Nephron (organoid): ENCODE results near the gene MOV10L1.

Source experiments
- H3K27ac Mint-ChIP-seq, 3 experiments: 2 replicates each; pipeline ENCODE4 v1.8.0; 2020; ENCODE audit warnings: mixed read lengths in 3 of 3, mild to moderate bottlenecking in 2 of 3, moderate library complexity in 1 of 3
- H3K27me3 Mint-ChIP-seq: 2 replicates; pipeline ENCODE4 v1.8.0; 2021; ENCODE audit warnings: low read depth, mild to moderate bottlenecking, moderate library complexity, mixed read lengths
- H3K36me3 Mint-ChIP-seq: 2 replicates; pipeline ENCODE4 v1.8.0; 2020; ENCODE audit warnings: low read depth, mixed read lengths
- H3K4me1 Mint-ChIP-seq: 2 replicates; pipeline ENCODE4 v1.8.0; 2020; ENCODE audit warnings: mixed read lengths
- H3K4me3 Mint-ChIP-seq, 3 experiments: 2 replicates each; pipeline ENCODE4 v1.8.0; 2020; ENCODE audit warnings: mild to moderate bottlenecking in 3 of 3, mixed read lengths in 3 of 3, moderate library complexity in 2 of 3
- H3K9me3 Mint-ChIP-seq: 2 replicates; pipeline ENCODE4 v1.8.0; 2020; ENCODE audit warnings: mixed read lengths
- TF ChIP-seq, protein P1 (sequence below), 3 experiments: fragments of 200-600 bp; sonication (generic); IDR thresholded peaks; one replicate each; pipeline ENCODE4 v1.5.0; 2021; ENCODE audit warnings: antibody characterized with exemption in 3 of 3; ENCODE audit not compliant: unreplicated experiment in 3 of 3

The MOV10L1 gene

GRCh38 chr22:50049299-50050195 lies 40.3 kb upstream of the MOV10L1 start:
- peaks cover 11% of the 10 kb centered on the region for H3K4me1 Mint-ChIP-seq
- TF ChIP-seq, protein P1, sequence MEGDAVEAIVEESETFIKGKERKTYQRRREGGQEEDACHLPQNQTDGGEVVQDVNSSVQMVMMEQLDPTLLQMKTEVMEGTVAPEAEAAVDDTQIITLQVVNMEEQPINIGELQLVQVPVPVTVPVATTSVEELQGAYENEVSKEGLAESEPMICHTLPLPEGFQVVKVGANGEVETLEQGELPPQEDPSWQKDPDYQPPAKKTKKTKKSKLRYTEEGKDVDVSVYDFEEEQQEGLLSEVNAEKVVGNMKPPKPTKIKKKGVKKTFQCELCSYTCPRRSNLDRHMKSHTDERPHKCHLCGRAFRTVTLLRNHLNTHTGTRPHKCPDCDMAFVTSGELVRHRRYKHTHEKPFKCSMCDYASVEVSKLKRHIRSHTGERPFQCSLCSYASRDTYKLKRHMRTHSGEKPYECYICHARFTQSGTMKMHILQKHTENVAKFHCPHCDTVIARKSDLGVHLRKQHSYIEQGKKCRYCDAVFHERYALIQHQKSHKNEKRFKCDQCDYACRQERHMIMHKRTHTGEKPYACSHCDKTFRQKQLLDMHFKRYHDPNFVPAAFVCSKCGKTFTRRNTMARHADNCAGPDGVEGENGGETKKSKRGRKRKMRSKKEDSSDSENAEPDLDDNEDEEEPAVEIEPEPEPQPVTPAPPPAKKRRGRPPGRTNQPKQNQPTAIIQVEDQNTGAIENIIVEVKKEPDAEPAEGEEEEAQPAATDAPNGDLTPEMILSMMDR (IDR thresholded peaks at IDR 0.05; ENCODE audit: unreplicated experiment in 3 of 3) = no peak

GRCh38 chr22:50051930-50052329 lies 37.9 kb upstream of the MOV10L1 start:
- Mint-ChIP-seq H3K4me1 (peaks cover 11% of the 10 kb centered on the region), H3K4me3 (no peak overlapping the region), H3K9me3 (peaks cover 21% of the 10 kb centered on the region), H3K36me3 (no peaks in the 10 kb centered on the region), H3K27me3 (peaks cover 21% of the 10 kb centered on the region), H3K27ac (no peak overlapping the region)
- TF ChIP-seq, protein P1 (IDR thresholded peaks at IDR 0.05; ENCODE audit: unreplicated experiment in 3 of 3) = no peak

More at GRCh38 chr22:50049299-50050195, 40.3 kb upstream of the MOV10L1 start:
- peaks cover 6% of the 10 kb centered on the region for H3K27me3 Mint-ChIP-seq
- peaks cover 18% of the 10 kb centered on the region for H3K9me3 Mint-ChIP-seq
- H3K27ac Mint-ChIP-seq = no peak overlapping the region
- no peak overlapping the region for H3K4me3 Mint-ChIP-seq
- H3K36me3 Mint-ChIP-seq = no peaks in the 10 kb centered on the region

DNA sequence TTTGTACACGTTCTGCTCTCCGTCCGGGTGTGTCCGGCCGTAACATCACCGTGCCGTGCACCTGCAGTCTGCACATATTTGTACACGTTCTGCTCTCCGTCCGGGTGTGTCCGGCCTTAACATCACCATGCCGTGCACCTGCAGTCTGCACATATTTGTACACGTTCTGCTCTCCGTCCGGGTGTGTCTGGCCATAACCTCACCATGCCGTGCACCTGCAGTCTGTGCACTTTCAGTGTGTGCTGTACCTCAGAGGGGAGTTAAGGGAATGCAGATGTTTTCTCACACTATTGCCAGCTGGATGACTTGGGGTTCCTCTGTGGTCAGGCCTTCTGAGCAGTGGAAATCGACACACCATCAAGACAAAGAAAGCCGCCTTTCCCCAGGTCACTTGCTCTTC lies 35.9 kb upstream of the MOV10L1 start:
- TF ChIP-seq, protein P1 (IDR thresholded peaks at IDR 0.05; ENCODE audit: unreplicated experiment in 3 of 3) = no peak
- Mint-ChIP-seq H3K27ac (no peak overlapping the region), H3K4me1 (peaks cover 3% of the 10 kb centered on the region), H3K27me3 (peaks cover 25% of the 10 kb centered on the region), H3K4me3 (no peak overlapping the region), H3K9me3 (peaks cover 21% of the 10 kb centered on the region), H3K36me3 (no peaks in the 10 kb centered on the region)

GRCh38 chr22:50056214-50056972 lies 33.4 kb upstream of the MOV10L1 start:
- H3K4me1 Mint-ChIP-seq = peaks cover 25% of the 10 kb centered on the region
- no peak overlapping the region for H3K27ac Mint-ChIP-seq
- peaks cover 21% of the 10 kb centered on the region for H3K9me3 Mint-ChIP-seq
- TF ChIP-seq, protein P1 (IDR thresholded peaks at IDR 0.05; ENCODE audit: unreplicated experiment in 3 of 3) = no peak
- H3K36me3 Mint-ChIP-seq = no peaks in the 10 kb centered on the region
- H3K4me3 Mint-ChIP-seq = no peak overlapping the region
- peaks cover 37% of the 10 kb centered on the region for H3K27me3 Mint-ChIP-seq

DNA sequence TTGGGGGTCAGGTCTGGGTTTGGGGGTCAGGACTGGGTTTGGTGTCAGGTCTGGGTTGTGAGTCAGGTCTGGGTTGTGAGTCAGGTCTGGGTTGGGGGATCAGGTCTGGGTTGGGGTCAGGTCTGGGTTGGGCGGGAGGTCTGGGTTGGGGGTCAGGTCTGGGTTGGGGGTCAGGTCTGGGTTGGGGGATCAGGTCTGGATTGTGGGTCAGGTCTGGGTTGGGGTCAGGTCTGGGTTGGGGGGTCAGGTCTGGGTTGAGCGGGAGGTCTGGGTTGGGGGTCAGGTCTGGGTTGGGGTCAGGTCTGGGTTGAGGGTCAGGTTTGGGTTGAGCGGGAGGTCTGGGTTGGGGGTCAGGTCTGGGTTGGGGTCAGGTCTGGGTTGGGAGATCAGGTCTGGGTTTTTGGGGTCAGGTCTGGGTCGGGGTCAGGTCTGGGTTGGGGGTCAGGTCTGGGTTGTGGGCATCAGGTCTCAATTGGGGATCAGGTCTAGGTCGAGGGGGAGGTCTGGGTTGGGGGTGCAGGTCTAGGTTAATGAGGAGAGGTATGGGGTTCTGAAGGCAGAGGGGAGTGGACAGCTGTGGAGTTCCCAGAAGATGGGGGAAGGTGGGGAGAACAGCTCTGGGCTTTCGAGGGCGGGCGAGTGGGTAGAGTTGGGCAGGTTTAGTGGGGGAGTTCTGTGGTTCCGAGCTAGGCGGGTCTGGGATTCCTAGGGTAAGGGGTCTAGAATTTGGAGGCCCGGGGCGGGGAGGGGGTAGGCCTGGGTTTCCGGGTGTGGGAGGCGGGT lies 32.3 kb upstream of the MOV10L1 start:
- Mint-ChIP-seq H3K9me3 (peaks cover 13% of the 10 kb centered on the region), H3K27ac (no peak overlapping the region), H3K36me3 (no peaks in the 10 kb centered on the region), H3K4me1 (peaks cover 27% of the 10 kb centered on the region), H3K4me3 (no peak overlapping the region), H3K27me3 (peaks cover 37% of the 10 kb centered on the region)
- TF ChIP-seq, protein P1 (IDR thresholded peaks at IDR 0.05; ENCODE audit: unreplicated experiment in 3 of 3) = no peak
